GM18499 (cell line): Measurements from ENCODE around the gene WDR73.

Experiments
- ATAC-seq: cut with Tn5 transposase; IDR thresholded peaks from one replicate; pipeline ENCODE4 v1.9.1; 2021; ENCODE audit warnings: moderate number of reproducible peaks; ENCODE audit not compliant: insufficient read depth, unreplicated experiment

Gene WDR73

GRCh38 chr15:84621358-84621979 lies 32.6 kb downstream of the WDR73 start:
- no peak for ATAC-seq

- no peak for ATAC-seq
Observed at GRCh38 chr15:84620626-84621025, 33.5 kb downstream of the WDR73 start.

- ATAC-seq = no peak
Observed at GRCh38 chr15:84616235-84616634, 37.8 kb downstream of the WDR73 start.

- ATAC-seq = no peak
Observed at GRCh38 chr15:84611631-84612030, 42.5 kb downstream of the WDR73 start.

GRCh38 chr15:84609818-84610525 lies 44.1 kb downstream of the WDR73 start:
- ATAC-seq = no peak

- no peak for ATAC-seq
Observed at GRCh38 chr15:84608707-84609284, 45.3 kb downstream of the WDR73 start.

- ATAC-seq = no peak
Observed at GRCh38 chr15:84606653-84607120, 47.4 kb downstream of the WDR73 start.

- no peak for ATAC-seq
Observed at GRCh38 chr15:84605554-84605882, 48.6 kb downstream of the WDR73 start.

- ATAC-seq = no peak
Observed at GRCh38 chr15:84604826-84605553, 49.1 kb downstream of the WDR73 start.

- ATAC-seq = no peak
Observed at GRCh38 chr15:84603630-84604379, 50.3 kb downstream of the WDR73 start.

- no peak for ATAC-seq
Observed at GRCh38 chr15:84601555-84601838, 52.6 kb downstream of the WDR73 start.

GRCh38 chr15:84600687-84601554 lies 53.2 kb downstream of the WDR73 start, which contains the start of gene ZSCAN2:
ZSCAN2 (plus strand) TSS chr15:84601009; CDS start chr15:84603928, 2,919 bp downstream.
- ATAC-seq = peak; percentile 81

GRCh38 chr15:84600331-84600686 lies 53.8 kb downstream of the WDR73 start:
- ATAC-seq = no peak

GRCh38 chr15:84599906-84600305 lies 54.2 kb downstream of the WDR73 start:
- no peak for ATAC-seq

- no peak for ATAC-seq
Observed at GRCh38 chr15:84598993-84599392, 55.1 kb downstream of the WDR73 start.

- ATAC-seq = peak; percentile 53
Observed at GRCh38 chr15:84598250-84598649, 55.8 kb downstream of the WDR73 start.

- no peak for ATAC-seq
Observed at GRCh38 chr15:84597296-84597695, 56.8 kb downstream of the WDR73 start.

- no peak for ATAC-seq
Observed at GRCh38 chr15:84595660-84596059, 58.4 kb downstream of the WDR73 start.

- ATAC-seq = no peak
Observed at GRCh38 chr15:84594617-84595290, 59.3 kb downstream of the WDR73 start.
